Peyer's patch (tissue), 4 donors: ENCODE results near the gene LRRC3B. TPM values are rescaled to one million over a fixed set of nuclear protein-coding genes. Genes with fewer than 3 reads are reported as not detected.

Experiments
- DNase-seq, 3 donors: peaks; one replicate each; pipeline ENCODE4 v3.0.0-alpha.2; 2017 to 2019
- H3K27ac ChIP-seq, 4 donors: fragments of 200-600 bp; sonication (generic); one replicate each; pipeline ENCODE4 v1.5.1; 2016 to 2019
- H3K27me3 ChIP-seq, 2 donors: fragments of 200-600 bp; sonication (generic); one replicate each; pipeline ENCODE4 v1.5.1; 2019
- H3K36me3 ChIP-seq, 3 donors: fragments of 200-600 bp; sonication (generic); one replicate each; pipeline ENCODE4 v1.5.1; 2016 to 2019
- H3K4me1 ChIP-seq, 4 donors: fragments of 200-600 bp; sonication (generic); one replicate each; pipeline ENCODE4 v1.5.1; 2016 to 2019
- H3K4me3 ChIP-seq, 4 donors: fragments of 200-600 bp; sonication (generic); 1 replicate in 3 of 4; 2 replicates in 1 of 4; pipeline ENCODE4 v1.5.1; 2016 to 2019; ENCODE audit warnings: mild to moderate bottlenecking in 1 of 4
- H3K9me3 ChIP-seq, 4 donors: fragments of 200-600 bp; sonication (generic); one replicate each; pipeline ENCODE4 v1.5.1; 2016 to 2019; ENCODE audit warnings: mild to moderate bottlenecking in 1 of 4
- CTCF ChIP-seq, 6 experiments: fragments of 450-650 bp in 4 of 6; fragments of 200-600 bp in 2 of 6; sonication (generic) in 1 of 6; IDR thresholded peaks; one replicate each; pipeline ENCODE4 v1.5.1; 2017 to 2019; ENCODE audit warnings: antibody characterized with exemption in 6 of 6, mild to moderate bottlenecking in 3 of 6, moderate library complexity in 1 of 6
- POLR2A ChIP-seq, 2 donors: fragments of 450-650 bp; IDR thresholded peaks; one replicate each; pipeline ENCODE4 v1.5.1; 2017; ENCODE audit warnings: antibody characterized with exemption in 2 of 2, mild to moderate bottlenecking in 2 of 2, moderate library complexity in 2 of 2
- total RNA-seq, 4 donors: library from RNA; depleted of rRNA; stranded (reverse); fragments of >200 nt; gene quantifications; one replicate each; pipeline ENCODE4 v1.1.0, GENCODE V29; 2016

LRRC3B gene
- total RNA-seq, 4 donors from 2014 or later: not detected

GRCh38 chr3:26637698-26638097 is 15.1 kb downstream of the LRRC3B start:
- no peaks in the 10 kb centered on the region for H3K9me3 ChIP-seq
- no peaks in the 10 kb centered on the region for H3K27me3 ChIP-seq
- no peak overlapping the region for H3K27ac ChIP-seq
- H3K4me3 ChIP-seq: no peak overlapping the region
- H3K36me3 ChIP-seq: no peaks in the 10 kb centered on the region
- no peak for DNase-seq
- H3K4me1 ChIP-seq: no peaks in the 10 kb centered on the region
- no peak for TF ChIP-seq CTCF (IDR thresholded peaks at IDR 0.05)
- no peak for TF ChIP-seq POLR2A (IDR thresholded peaks at IDR 0.05)

GRCh38 chr3:26638113-26638512 is 15.5 kb downstream of the LRRC3B start:
- Histone ChIP-seq H3K36me3 (no peaks in the 10 kb centered on the region), H3K27me3 (no peaks in the 10 kb centered on the region), H3K27ac (no peak overlapping the region), H3K4me1 (no peaks in the 10 kb centered on the region), H3K9me3 (no peaks in the 10 kb centered on the region), H3K4me3 (no peak overlapping the region)
- TF ChIP-seq CTCF (IDR thresholded peaks at IDR 0.05) (no peak), POLR2A (IDR thresholded peaks at IDR 0.05) (no peak)
- DNase-seq: no peak

- TF ChIP-seq CTCF (IDR thresholded peaks at IDR 0.05): no peak
- no peak for TF ChIP-seq POLR2A (IDR thresholded peaks at IDR 0.05)
- Histone ChIP-seq H3K9me3 (no peaks in the 10 kb centered on the region), H3K27ac (no peak overlapping the region), H3K4me1 (no peaks in the 10 kb centered on the region), H3K4me3 (no peak overlapping the region), H3K27me3 (no peaks in the 10 kb centered on the region), H3K36me3 (no peaks in the 10 kb centered on the region)
- no peak for DNase-seq
Observed at GRCh38 chr3:26639339-26639738, 16.8 kb downstream of the LRRC3B start.

GRCh38 chr3:26647078-26647477 is 24.5 kb downstream of the LRRC3B start:
- Histone ChIP-seq H3K9me3 (no peaks in the 10 kb centered on the region), H3K4me1 (no peaks in the 10 kb centered on the region), H3K27me3 (no peaks in the 10 kb centered on the region), H3K4me3 (no peak overlapping the region), H3K27ac (no peak overlapping the region), H3K36me3 (no peaks in the 10 kb centered on the region)
- TF ChIP-seq CTCF (IDR thresholded peaks at IDR 0.05) (no peak), POLR2A (IDR thresholded peaks at IDR 0.05) (no peak)
- DNase-seq: no peak

GRCh38 chr3:26648461-26648860 is 25.9 kb downstream of the LRRC3B start:
- H3K4me3 ChIP-seq: no peak overlapping the region
- H3K27me3 ChIP-seq: no peaks in the 10 kb centered on the region
- H3K36me3 ChIP-seq: no peaks in the 10 kb centered on the region
- DNase-seq: no peak
- no peak overlapping the region for H3K27ac ChIP-seq
- no peaks in the 10 kb centered on the region for H3K9me3 ChIP-seq
- H3K4me1 ChIP-seq: no peaks in the 10 kb centered on the region
- TF ChIP-seq CTCF (IDR thresholded peaks at IDR 0.05) (no peak), POLR2A (IDR thresholded peaks at IDR 0.05) (no peak)

GRCh38 chr3:26652164-26652563 is 29.6 kb downstream of the LRRC3B start:
- no peaks in the 10 kb centered on the region for H3K27me3 ChIP-seq
- H3K4me3 ChIP-seq: no peak overlapping the region
- no peak for DNase-seq
- no peaks in the 10 kb centered on the region for H3K36me3 ChIP-seq
- H3K27ac ChIP-seq: no peak overlapping the region
- no peaks in the 10 kb centered on the region for H3K9me3 ChIP-seq
- no peaks in the 10 kb centered on the region for H3K4me1 ChIP-seq
- TF ChIP-seq POLR2A (IDR thresholded peaks at IDR 0.05) (no peak), CTCF (IDR thresholded peaks at IDR 0.05) (no peak)
